ENCODE measurements around the gene KLHL26. TPM values are rescaled to one million over a fixed set of nuclear protein-coding genes. Genes with fewer than 3 reads are reported as not detected.

KLHL26 gene
- total and polyA plus RNA-seq, 2 of the 4 experiments (the other 2 are of a cell fraction) = 2.2 to 4.7 TPM

DNA sequence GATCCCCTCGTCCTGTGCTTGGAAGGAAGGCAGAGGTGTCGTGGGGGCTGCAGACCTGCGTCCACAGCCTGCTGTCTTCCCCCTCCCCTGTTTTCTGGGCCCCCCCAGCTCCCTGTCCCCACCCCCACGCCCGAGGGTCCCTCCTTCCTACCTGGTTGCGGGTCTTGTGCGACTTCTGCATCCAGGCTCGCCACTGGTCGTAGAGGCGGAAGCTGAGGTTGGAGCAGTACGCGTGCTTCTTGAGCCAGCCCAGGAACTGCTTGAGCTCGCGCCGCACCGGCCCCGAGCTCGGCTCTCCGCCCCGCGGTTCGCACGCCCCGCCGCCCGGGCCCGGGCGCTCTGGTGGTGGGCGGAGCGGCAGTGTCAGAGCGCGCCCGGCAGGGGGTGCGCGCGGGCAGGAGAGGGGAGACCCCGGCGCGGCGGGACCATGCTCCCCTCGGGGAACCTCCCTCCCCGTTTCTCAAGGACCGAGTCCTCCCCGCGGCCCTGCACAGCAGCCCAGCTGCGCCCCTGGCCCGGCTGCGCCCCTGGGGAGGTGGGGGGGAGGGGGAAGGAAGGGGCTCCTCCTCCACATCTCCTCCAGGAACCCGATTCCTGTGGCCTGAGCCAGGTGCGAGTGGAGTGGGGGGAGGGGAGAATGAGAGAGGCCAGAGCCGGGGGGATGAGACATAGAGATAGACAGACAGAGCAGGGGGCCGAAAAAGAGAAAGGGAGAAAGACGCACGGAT, 42.6 kb upstream of the KLHL26 start (continued):
- TF ChIP-seq NFE2L2 (IDR thresholded peaks at IDR 0.05; ENCODE audit: low read depth, low read length) (0 out of 2 replicates have a peak, but pooled peaks have one; percentile 3), CHD1 (IDR thresholded peaks at IDR 0.05; ENCODE audit: low read depth, low read length) (no peak), MAZ (IDR thresholded peaks at IDR 0.05; ENCODE audit: borderline replicate concordance, low read depth, low read length) (peak; percentile 80; the same call in 1 of the 2 replicates)

DNA sequence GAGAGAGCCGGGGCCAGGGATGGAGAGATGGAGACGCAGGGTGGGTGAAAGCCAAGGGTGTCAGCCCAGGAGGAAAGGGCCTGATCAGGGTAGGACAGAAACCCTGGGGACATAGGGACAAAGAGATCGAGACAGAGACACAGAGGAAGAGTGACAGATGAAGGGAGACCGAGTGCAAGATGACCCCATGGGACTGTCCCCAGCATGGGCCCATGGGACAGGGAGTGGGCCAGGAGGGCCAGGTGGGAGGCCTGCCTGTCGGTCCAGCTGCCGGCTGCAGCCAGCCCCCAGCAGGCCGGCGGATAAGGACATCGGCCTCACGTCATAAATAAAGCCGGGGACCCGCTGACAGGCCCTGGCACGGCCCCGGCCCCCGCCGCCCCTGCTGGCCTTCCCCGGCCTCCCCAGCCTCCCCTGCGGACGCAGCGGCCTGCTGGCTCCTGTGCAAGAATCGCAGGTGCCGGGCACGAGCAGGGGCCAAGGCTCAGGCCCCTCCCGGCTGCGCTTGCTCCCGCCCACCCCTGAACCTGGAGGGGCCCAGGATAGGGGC, 41.9 kb upstream of the KLHL26 start:
- in situ Hi-C loops (cut with MboI; ENCODE audit: low sequenced_read_pairs) = no loop called here
- H2AK9ac ChIP-seq (replicated peaks; ENCODE audit: low read depth, low read length, poor library complexity) = peak overlapping the region; percentile 17

More for the DNA sequence above, 41.9 kb upstream of the KLHL26 start:
- ChIA-PET CTCF (interaction anchor here (3.0 kb wide), 1 partner anchor 253 kb away, joined by 12 read pairs; no protein-coding TSS in a partner anchor), POLR2A (ENCODE audit: unreplicated experiment) (no interaction called here)
- H3K9ac ChIP-seq (ENCODE audit: low read depth, low read length) = peak overlapping the region; percentile 31; the same call in 1 of the 2 replicates
- peaks cover 1 to 12% of the 10 kb centered on the region in 2 experiments; a peak in 3 of 4 replicates for H3K79me1 ChIP-seq (ENCODE audit: low read depth in 1 of 2, low read length in 2 of 2)
- H3K9me1 ChIP-seq (ENCODE audit: insufficient read depth, low read length) = no peaks in the 10 kb centered on the region
- TF ChIP-seq RFX5 (IDR thresholded peaks at IDR 0.05; ENCODE audit: low read depth, low read length) (no peak), MXI1 (IDR thresholded peaks at IDR 0.05; ENCODE audit: borderline replicate concordance, low read depth, low read length) (no peak), POLR2A (IDR thresholded peaks at IDR 0.05; ENCODE audit: low read depth, low read length) (no peak)
- TF ChIP-seq, protein P1, sequence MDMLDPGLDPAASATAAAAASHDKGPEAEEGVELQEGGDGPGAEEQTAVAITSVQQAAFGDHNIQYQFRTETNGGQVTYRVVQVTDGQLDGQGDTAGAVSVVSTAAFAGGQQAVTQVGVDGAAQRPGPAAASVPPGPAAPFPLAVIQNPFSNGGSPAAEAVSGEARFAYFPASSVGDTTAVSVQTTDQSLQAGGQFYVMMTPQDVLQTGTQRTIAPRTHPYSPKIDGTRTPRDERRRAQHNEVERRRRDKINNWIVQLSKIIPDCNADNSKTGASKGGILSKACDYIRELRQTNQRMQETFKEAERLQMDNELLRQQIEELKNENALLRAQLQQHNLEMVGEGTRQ (IDR thresholded peaks at IDR 0.05; ENCODE audit: low read depth, low read length) = no peak
- ATAC-seq (ENCODE audit: low read depth) = no peak
- no peaks in the 10 kb centered on the region for H3K9me3 ChIP-seq (ENCODE audit: control insufficient read depth, insufficient read depth, low read length)
- no peak overlapping the region for H2BK20ac ChIP-seq (ENCODE audit: low read depth, low read length)
- H3K36me3 ChIP-seq (ENCODE audit: control insufficient read depth, insufficient read depth, low read length) = peaks cover 4% of the 10 kb centered on the region
- BruUV-seq (replicated peaks) = no TSS peak
- no peak overlapping the region for H4K5ac ChIP-seq (ENCODE audit: low read depth, low read length)
- peak overlapping the region; percentile 54 for H2BK120ac ChIP-seq (ENCODE audit: low read depth, low read length)
- peak overlapping the region; percentile 78; the same call in 1 of the 2 replicates for H2AK5ac ChIP-seq (ENCODE audit: low read depth, low read length)
- H3K18ac ChIP-seq (ENCODE audit: low read depth, low read length) = no peak overlapping the region
- H4K8ac ChIP-seq (ENCODE audit: low read depth in 2 of 2, low read length in 2 of 2) = peak overlapping the region; percentile 28 to 35; a peak in 1 of 4 replicates
- peak overlapping the region; percentile 75; the same call in 1 of the 2 replicates for H4K91ac ChIP-seq (ENCODE audit: insufficient read depth, low read depth, low read length)
- H2BK5ac ChIP-seq (ENCODE audit: low read depth, low read length, poor library complexity, severe bottlenecking) = no peak overlapping the region
- peaks cover 9% of the 10 kb centered on the region for H4K20me1 ChIP-seq (ENCODE audit: insufficient read depth, low read length)
- H3K14ac ChIP-seq (replicated peaks; ENCODE audit: low read depth, low read length) = peak overlapping the region; percentile 90
- H2AFZ ChIP-seq (replicated peaks; ENCODE audit: low read length, poor library complexity) = peak overlapping the region; percentile 90
- no peak overlapping the region for H2BK15ac ChIP-seq (ENCODE audit: low read depth, low read length)
- H3K4me1 ChIP-seq (ENCODE audit: control insufficient read depth, insufficient read depth, low read length) = peaks cover 3% of the 10 kb centered on the region
- no peak for DNase-seq
- H3K4me3 ChIP-seq (ENCODE audit: insufficient read depth, low read depth, low read length) = peak overlapping the region; percentile 20; the same call in 1 of the 2 replicates
- intact Hi-C loops (cut with micrococcal nuclease) (loop anchor here (1.0 kb wide), 4 partner anchors 55 to 252 kb away; no protein-coding TSS in a partner anchor), dilution Hi-C loops (cut with HindIII; ENCODE audit: low sequenced_read_pairs, unreplicated experiment) (no loop called here)
- H3K27me3 ChIP-seq (ENCODE audit: control insufficient read depth, insufficient read depth, low read length) = no peaks in the 10 kb centered on the region; the same call in 1 of the 2 replicates
- WGBS, 2 experiments (ENCODE audit: extremely low coverage in 2 of 2, insufficient read length in 1 of 2) = 27% methylated on average over 9 of the region's 26 CpGs; no CpG with 5 or more reads in 1 of the 2 experiments
- no peak overlapping the region for H3K27ac ChIP-seq (ENCODE audit: insufficient read depth, low read length)
- peak overlapping the region; percentile 54 for H3K4me2 ChIP-seq (ENCODE audit: low read depth, low read length)
- H3K56ac ChIP-seq (ENCODE audit: extremely low read depth, insufficient read depth, low read length) = no peak overlapping the region
- H3K4ac ChIP-seq (ENCODE audit: low read depth, low read length) = peak overlapping the region; percentile 43; the same call in 1 of the 2 replicates
- H3K23ac ChIP-seq (ENCODE audit: low read depth, low read length) = peak overlapping the region; percentile 79; the same call in 1 of the 2 replicates

Data from IMR-90 (cell line).